ENCODE data around the gene PACS2. TPM values are rescaled to one million over a fixed set of nuclear protein-coding genes. Genes with fewer than 3 reads are reported as not detected.
"Not testable (repeated sequence)": the region's sequence is repeated elsewhere in the genome, so short reads cannot be mapped to it uniquely, and the experiment has no call there.

PACS2 gene
- total RNA-seq, 1 experiment from 2014 or later = 62.0 TPM

DNA sequence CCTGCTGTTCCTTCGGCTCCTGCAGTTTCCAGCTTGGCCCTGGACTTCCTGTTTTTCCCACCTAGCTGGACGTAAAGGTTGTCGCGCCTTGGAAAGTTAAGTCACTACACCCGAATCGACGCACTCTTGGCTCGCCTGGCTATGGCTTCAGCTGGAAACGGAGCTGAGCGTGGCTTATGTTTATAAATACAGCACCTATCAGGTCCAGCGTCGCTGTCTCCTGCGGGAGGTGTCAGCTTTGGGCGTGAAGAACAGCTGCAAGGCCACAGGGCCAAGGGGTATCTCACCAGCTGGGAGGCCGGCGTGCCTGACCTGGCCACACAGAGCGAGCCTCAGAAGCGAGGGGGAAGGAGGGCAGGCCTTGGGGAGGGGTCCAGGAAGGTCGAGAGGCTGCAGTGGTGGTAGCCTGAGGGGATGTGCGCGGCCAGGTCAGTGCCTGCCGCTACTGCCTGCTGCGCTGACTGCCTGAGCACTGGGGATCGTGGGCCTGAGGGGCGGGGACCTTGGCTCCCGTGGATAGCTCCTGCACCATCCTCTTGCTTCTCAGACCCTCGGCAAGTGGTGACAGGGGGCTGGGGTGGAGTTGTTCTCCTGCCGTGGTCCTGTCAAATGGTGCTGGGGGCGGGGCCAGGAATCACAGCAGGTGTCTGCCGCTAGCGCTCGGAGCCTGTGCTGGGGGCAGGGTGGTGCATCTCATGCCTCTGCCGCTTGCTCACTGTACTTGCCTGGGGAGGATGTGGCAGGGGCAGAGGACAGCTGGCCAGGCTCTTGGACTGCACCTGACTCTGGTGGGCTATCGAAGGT is 12.5 kb downstream of the PACS2 start:
- TF ChIP-seq EZH2 (IDR thresholded peaks at IDR 0.05; ENCODE audit: low read length, unreplicated experiment) (no peak), EZH2phosphoT487 (IDR thresholded peaks at IDR 0.05; ENCODE audit: borderline replicate concordance, low read length) (no peak)
- TF ChIP-seq, protein P1, sequence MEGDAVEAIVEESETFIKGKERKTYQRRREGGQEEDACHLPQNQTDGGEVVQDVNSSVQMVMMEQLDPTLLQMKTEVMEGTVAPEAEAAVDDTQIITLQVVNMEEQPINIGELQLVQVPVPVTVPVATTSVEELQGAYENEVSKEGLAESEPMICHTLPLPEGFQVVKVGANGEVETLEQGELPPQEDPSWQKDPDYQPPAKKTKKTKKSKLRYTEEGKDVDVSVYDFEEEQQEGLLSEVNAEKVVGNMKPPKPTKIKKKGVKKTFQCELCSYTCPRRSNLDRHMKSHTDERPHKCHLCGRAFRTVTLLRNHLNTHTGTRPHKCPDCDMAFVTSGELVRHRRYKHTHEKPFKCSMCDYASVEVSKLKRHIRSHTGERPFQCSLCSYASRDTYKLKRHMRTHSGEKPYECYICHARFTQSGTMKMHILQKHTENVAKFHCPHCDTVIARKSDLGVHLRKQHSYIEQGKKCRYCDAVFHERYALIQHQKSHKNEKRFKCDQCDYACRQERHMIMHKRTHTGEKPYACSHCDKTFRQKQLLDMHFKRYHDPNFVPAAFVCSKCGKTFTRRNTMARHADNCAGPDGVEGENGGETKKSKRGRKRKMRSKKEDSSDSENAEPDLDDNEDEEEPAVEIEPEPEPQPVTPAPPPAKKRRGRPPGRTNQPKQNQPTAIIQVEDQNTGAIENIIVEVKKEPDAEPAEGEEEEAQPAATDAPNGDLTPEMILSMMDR (conservative IDR thresholded peaks at IDR 0.05; ENCODE audit: low read depth, low read length) = no peak
- Histone ChIP-seq H2AFZ (ENCODE audit: low read length) (no peak overlapping the region), H3K27ac (ENCODE audit: low read length) (no peak overlapping the region), H3K9me2 (replicated peaks; ENCODE audit: low read length) (no peaks in the 10 kb centered on the region), H3K9me3 (ENCODE audit: low read length) (no peaks in the 10 kb centered on the region), H3K79me2 (ENCODE audit: low read length) (peaks cover 54% of the 10 kb centered on the region), H4K20me1 (ENCODE audit: low read length) (no peaks in the 10 kb centered on the region; the same call in 1 of the 2 replicates), H3K4me1 (ENCODE audit: insufficient read depth, low read length) (peaks cover 4% of the 10 kb centered on the region; the same call in 1 of the 2 replicates), H3K4me2 (ENCODE audit: low read length) (no peak overlapping the region), H3K27me3 (ENCODE audit: low read length) (no peaks in the 10 kb centered on the region), H3K4me3 (ENCODE audit: low read length) (no peak overlapping the region), H3K9ac (ENCODE audit: low read length) (no peak overlapping the region), H3F3A (ENCODE audit: low read length, unreplicated experiment) (no peaks in the 10 kb centered on the region), H3K36me3 (ENCODE audit: low read depth, low read length) (no peaks in the 10 kb centered on the region)
- ATAC-seq = no peak
- no peak for DNase-seq
- ChIA-PET CTCF (no interaction called here), POLR2A (ENCODE audit: unreplicated experiment) (no interaction called here)
- no TSS peak for BruUV-seq (replicated peaks)
- intact Hi-C loops (cut with micrococcal nuclease) = no loop called here

DNA sequence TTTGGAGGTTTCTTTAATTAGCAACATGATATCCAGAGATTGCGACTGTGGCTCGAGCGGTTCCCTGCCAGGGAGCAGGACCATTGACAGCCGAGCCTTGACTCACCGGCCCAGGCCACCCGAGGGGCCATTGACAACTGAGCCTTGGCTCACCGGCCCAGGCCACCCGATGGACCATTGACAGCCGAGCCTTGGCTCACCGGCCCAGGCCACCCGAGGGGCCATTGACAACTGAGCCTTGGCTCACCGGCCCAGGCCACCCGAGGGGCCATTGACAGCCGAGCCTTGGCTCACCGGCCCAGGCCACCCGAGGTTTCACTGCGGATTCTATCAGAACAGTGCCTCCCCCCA is 13.1 kb downstream of the PACS2 start:
- H3K79me2 ChIP-seq (ENCODE audit: low read length) = peaks cover 54% of the 10 kb centered on the region
- H2AFZ ChIP-seq (ENCODE audit: low read length); H3K9me2 ChIP-seq (replicated peaks; ENCODE audit: low read length); H3K4me2 ChIP-seq (ENCODE audit: low read length); H3K9me3 ChIP-seq (ENCODE audit: low read length); H3K27ac ChIP-seq (ENCODE audit: low read length); CTCF ChIA-PET; POLR2A ChIA-PET (ENCODE audit: unreplicated experiment); DNase-seq; H3K9ac ChIP-seq (ENCODE audit: low read length); H3F3A ChIP-seq (ENCODE audit: low read length, unreplicated experiment); H3K36me3 ChIP-seq (ENCODE audit: low read depth, low read length); ATAC-seq; intact Hi-C loops (cut with micrococcal nuclease); H3K4me1 ChIP-seq (ENCODE audit: insufficient read depth, low read length); BruUV-seq (replicated peaks); H3K4me3 ChIP-seq (ENCODE audit: low read length); H3K27me3 ChIP-seq (ENCODE audit: low read length); H4K20me1 ChIP-seq (ENCODE audit: low read length): not testable (repeated sequence)

DNA sequence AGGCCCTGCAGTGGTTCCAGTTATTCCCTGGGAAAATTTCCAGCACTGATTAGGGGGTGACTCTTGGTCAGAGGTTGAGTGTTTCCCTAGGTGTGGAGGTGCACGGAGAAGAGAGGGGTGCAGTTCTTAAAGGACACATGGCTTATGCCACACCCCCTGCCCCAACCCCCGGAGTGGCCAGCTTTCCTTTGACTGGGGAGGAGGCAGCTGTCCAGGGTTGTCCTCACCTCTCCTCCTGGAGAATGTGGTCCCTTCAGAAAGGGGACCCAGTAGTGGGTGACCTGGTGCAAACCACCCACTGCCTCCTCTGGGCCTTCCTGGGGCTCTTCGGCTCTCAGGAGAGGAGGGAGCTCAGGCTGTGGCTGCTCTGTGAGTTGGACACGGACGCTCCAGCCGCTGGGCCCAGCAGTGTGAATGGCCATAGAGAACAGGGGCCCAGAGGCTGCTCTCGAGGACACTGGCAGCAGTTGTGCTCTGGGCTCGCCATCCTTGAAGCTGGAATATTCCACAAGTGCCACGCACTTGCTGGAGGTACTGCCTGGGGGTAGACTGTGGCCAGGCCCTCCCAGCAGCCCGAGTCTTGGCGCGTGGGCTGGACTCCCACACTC is 13.6 kb downstream of the PACS2 start:
- no peak for ATAC-seq
- H2AFZ ChIP-seq (ENCODE audit: low read length) = no peak overlapping the region
- peaks cover 49% of the 10 kb centered on the region for H3K79me2 ChIP-seq (ENCODE audit: low read length)
- no peak overlapping the region for H3K27ac ChIP-seq (ENCODE audit: low read length)
- intact Hi-C loops (cut with micrococcal nuclease) = no loop called here
- CTCF ChIA-PET = no interaction called here
- H3K9me3 ChIP-seq (ENCODE audit: low read length) = no peaks in the 10 kb centered on the region
- H3K4me2 ChIP-seq (ENCODE audit: low read length) = no peak overlapping the region
- TF ChIP-seq EZH2phosphoT487 (IDR thresholded peaks at IDR 0.05; ENCODE audit: borderline replicate concordance, low read length) (no peak), EZH2 (IDR thresholded peaks at IDR 0.05; ENCODE audit: low read length, unreplicated experiment) (no peak)
- TF ChIP-seq, protein P1 (conservative IDR thresholded peaks at IDR 0.05; ENCODE audit: low read depth, low read length) = no peak
- no peak overlapping the region for H3K9ac ChIP-seq (ENCODE audit: low read length)
- H4K20me1 ChIP-seq (ENCODE audit: low read length) = no peaks in the 10 kb centered on the region; the same call in 1 of the 2 replicates
- peaks cover 4% of the 10 kb centered on the region; the same call in 1 of the 2 replicates for H3K4me1 ChIP-seq (ENCODE audit: insufficient read depth, low read length)
- no peaks in the 10 kb centered on the region for H3K9me2 ChIP-seq (replicated peaks; ENCODE audit: low read length)
- DNase-seq = no peak
- no TSS peak for BruUV-seq (replicated peaks)
- H3K27me3 ChIP-seq (ENCODE audit: low read length) = no peaks in the 10 kb centered on the region
- POLR2A ChIA-PET (ENCODE audit: unreplicated experiment) = no interaction called here
- no peaks in the 10 kb centered on the region for H3F3A ChIP-seq (ENCODE audit: low read length, unreplicated experiment)
- no peak overlapping the region for H3K4me3 ChIP-seq (ENCODE audit: low read length)
- no peaks in the 10 kb centered on the region for H3K36me3 ChIP-seq (ENCODE audit: low read depth, low read length)
